GM23338 (cell line): ENCODE measurements around the gene CORO7. TPM values are rescaled to one million over a fixed set of nuclear protein-coding genes. Genes with fewer than 3 reads are reported as not detected.

Source experiments
- ATAC-seq: fragments of 200-7000 bp; cut with Tn5 transposase; 3 replicates; pipeline ENCODE4 v1.9.1; 2020
- DNase-seq: peaks from one replicate; pipeline ENCODE4 v3.0.0-alpha.2; 2015; ENCODE audit warnings: low spot score
- H2AFZ ChIP-seq: fragments of 200-600 bp; sonication (generic); 2 replicates; pipeline ENCODE4 v1.8.0; 2016; ENCODE audit warnings: antibody characterized with exemption, mild to moderate bottlenecking, moderate library complexity
- H3F3A ChIP-seq: fragments of 200-600 bp; sonication (generic); replicated peaks from 2 replicates; pipeline ENCODE4 v1.8.0; 2017; ENCODE audit warnings: antibody characterized with exemption, mixed run types, low read depth
- H3K27ac ChIP-seq: fragments of 200-600 bp; sonication (generic); 2 replicates; pipeline ENCODE4 v1.6.1; 2016; ENCODE audit warnings: low read depth
- H3K27me3 ChIP-seq: fragments of 200-600 bp; sonication (generic); 2 replicates; pipeline ENCODE4 v1.8.0; 2016; ENCODE audit warnings: mild to moderate bottlenecking, mixed run types, moderate library complexity; ENCODE audit not compliant: insufficient read depth
- H3K36me3 ChIP-seq: fragments of 200-600 bp; sonication (generic); 2 replicates; pipeline ENCODE4 v1.8.0; 2016; ENCODE audit warnings: mild to moderate bottlenecking; ENCODE audit not compliant: insufficient read depth
- H3K4me1 ChIP-seq: fragments of 200-600 bp; sonication (generic); 2 replicates; pipeline ENCODE4 v1.8.0; 2016; ENCODE audit warnings: mild to moderate bottlenecking, moderate library complexity; ENCODE audit not compliant: insufficient read depth
- H3K4me2 ChIP-seq: fragments of 200-600 bp; sonication (generic); 2 replicates; pipeline ENCODE4 v1.7.1; 2017; ENCODE audit warnings: mixed run types
- H3K4me3 ChIP-seq: fragments of 200-600 bp; sonication (generic); 2 replicates; pipeline ENCODE4 v1.6.1; 2016; ENCODE audit warnings: mixed run types
- H3K79me2 ChIP-seq: fragments of 200-600 bp; sonication (generic); replicated peaks from 2 replicates; pipeline ENCODE4 v1.8.0; 2017; ENCODE audit warnings: mild to moderate bottlenecking; ENCODE audit not compliant: insufficient read depth
- H3K9me2 ChIP-seq: fragments of 200-600 bp; sonication (generic); 2 replicates; pipeline ENCODE4 v1.8.0; 2017; ENCODE audit not compliant: insufficient read depth
- H4K20me1 ChIP-seq: fragments of 200-600 bp; sonication (generic); replicated peaks from 2 replicates; pipeline ENCODE4 v1.8.0; 2017; ENCODE audit warnings: mild to moderate bottlenecking; ENCODE audit not compliant: insufficient read depth
- H3K27ac Mint-ChIP-seq: 2 replicates; pipeline ENCODE4 v1.8.0; 2020; ENCODE audit warnings: inconsistent platforms, mild to moderate bottlenecking, moderate library complexity, mixed read lengths
- H3K27me3 Mint-ChIP-seq: 3 replicates; pipeline ENCODE4 v1.8.0; 2022; ENCODE audit warnings: low read depth, mild to moderate bottlenecking, moderate library complexity, mixed read lengths, inconsistent platforms; ENCODE audit not compliant: insufficient read depth, poor library complexity
- H3K36me3 Mint-ChIP-seq: 3 replicates; pipeline ENCODE4 v1.8.0; 2021; ENCODE audit warnings: low read depth, mild to moderate bottlenecking, inconsistent platforms, moderate library complexity, mixed read lengths
- H3K4me1 Mint-ChIP-seq: 3 replicates; pipeline ENCODE4 v1.8.0; 2020; ENCODE audit warnings: mild to moderate bottlenecking, inconsistent platforms, mixed read lengths
- H3K4me3 Mint-ChIP-seq: 3 replicates; pipeline ENCODE4 v1.8.0; 2021; ENCODE audit warnings: moderate library complexity, mild to moderate bottlenecking, inconsistent platforms, mixed read lengths
- H3K9me3 Mint-ChIP-seq: 3 replicates; pipeline ENCODE4 v1.8.0; 2020; ENCODE audit warnings: moderate library complexity, mild to moderate bottlenecking, inconsistent platforms, mixed read lengths
- CREB1 ChIP-seq: fragments of 250-450 bp; sonication (Bioruptor Pico); IDR thresholded peaks from 2 replicates; pipeline ENCODE4 v1.5.0; 2020; ENCODE audit warnings: low read depth, mild to moderate bottlenecking, moderate library complexity
- CTCF ChIP-seq, 2 experiments: fragments of 200-600 bp in 1 of 2; sonication (generic) in 1 of 2; conservative IDR thresholded peaks; 2 replicates each; pipeline versions ENCODE4 v1.5.1 to v1.6.1; 2016 to 2017; ENCODE audit warnings: antibody characterized with exemption in 2 of 2, low read depth in 2 of 2, mild to moderate bottlenecking in 2 of 2, moderate library complexity in 1 of 2
- EZH2 ChIP-seq: fragments of 200-600 bp; sonication (generic); IDR thresholded peaks from one replicate; pipeline ENCODE4 v1.8.0; 2017; ENCODE audit warnings: antibody characterized with exemption, mild to moderate bottlenecking, low read depth; ENCODE audit not compliant: unreplicated experiment
- JUNB ChIP-seq: IDR thresholded peaks from one replicate; pipeline ENCODE4 v1.6.1; 2016; ENCODE audit warnings: antibody characterized with exemption; ENCODE audit not compliant: unreplicated experiment
- NANOG ChIP-seq: IDR thresholded peaks from 2 replicates; pipeline ENCODE4 v1.6.1; 2016; ENCODE audit warnings: antibody characterized with exemption, borderline replicate concordance
- POLR2AphosphoS5 ChIP-seq: IDR thresholded peaks from 2 replicates; pipeline ENCODE4 v1.6.1; 2016; ENCODE audit warnings: antibody characterized with exemption, low read depth
- REST ChIP-seq: IDR thresholded peaks from one replicate; pipeline ENCODE4 v1.6.1; 2018; ENCODE audit warnings: antibody characterized with exemption; ENCODE audit not compliant: unreplicated experiment
- ZNF114 ChIP-seq: fragments of 250-450 bp; sonication (Bioruptor Pico); IDR thresholded peaks from 2 replicates; pipeline ENCODE4 v1.5.0; 2020; ENCODE audit warnings: mild to moderate bottlenecking, moderate library complexity
- ZNF331 ChIP-seq: fragments of 250-450 bp; sonication (Bioruptor Pico); IDR thresholded peaks from 2 replicates; pipeline ENCODE4 v1.5.0; 2020; ENCODE audit warnings: low read depth, mild to moderate bottlenecking, moderate library complexity
- polyA plus RNA-seq: library from polyadenylated mRNA; unstranded; fragments of >200 nt; fragmentation: Nextera tagmentation; extraction: Ambion mirVana; gene quantifications from 2 replicates; pipeline ENCODE4 v1.2.1, GENCODE V29; 2016
- total RNA-seq: library from RNA; depleted of rRNA; stranded (reverse); fragments of >200 nt; shearing (Covaris generic); gene quantifications from 2 replicates; pipeline ENCODE4 v1.2.3, GENCODE V29; 2014
- TF ChIP-seq, protein P1 (sequence below): fragments of 250-450 bp; sonication (Bioruptor Pico); IDR thresholded peaks from 2 replicates; pipeline ENCODE4 v1.5.0; 2020; ENCODE audit warnings: mild to moderate bottlenecking, moderate library complexity

CORO7 gene
- total and polyA plus RNA-seq, 2 experiments from 2014 or later, result 14.2 to 46.4 TPM

DNA sequence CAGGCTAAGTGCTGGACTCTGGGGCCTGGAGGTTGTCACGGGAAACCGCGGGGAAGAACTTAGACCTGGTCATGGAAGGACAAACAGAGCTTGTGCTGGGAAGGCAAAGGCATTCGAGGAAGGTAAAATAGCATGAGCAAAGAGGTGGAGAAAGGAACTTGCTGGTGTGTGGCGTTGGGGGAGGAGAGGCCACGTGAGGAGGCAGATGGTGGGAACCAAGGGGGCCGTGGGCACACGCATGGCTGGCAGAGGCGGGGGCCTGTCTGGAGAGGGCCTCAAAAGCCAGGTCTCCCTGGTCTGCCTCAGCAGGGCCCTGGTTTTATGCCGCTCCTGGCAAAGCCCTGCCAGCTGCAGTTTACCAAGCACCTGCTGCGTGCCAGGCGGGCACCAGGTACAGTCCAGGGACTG, 15.3 kb downstream of the CORO7 start:
- H4K20me1 ChIP-seq, result no peaks in the 10 kb centered on the region
- no peak overlapping the region for H3K4me3 ChIP-seq
- no peaks in the 10 kb centered on the region for H3K27me3 ChIP-seq
- H3K4me1 Mint-ChIP-seq, result peaks cover 16% of the 10 kb centered on the region
- TF ChIP-seq POLR2AphosphoS5, result no peak
- no peak for TF ChIP-seq EZH2
- no peak for TF ChIP-seq NANOG
- TF ChIP-seq ZNF331, result no peak
- TF ChIP-seq, protein P1, sequence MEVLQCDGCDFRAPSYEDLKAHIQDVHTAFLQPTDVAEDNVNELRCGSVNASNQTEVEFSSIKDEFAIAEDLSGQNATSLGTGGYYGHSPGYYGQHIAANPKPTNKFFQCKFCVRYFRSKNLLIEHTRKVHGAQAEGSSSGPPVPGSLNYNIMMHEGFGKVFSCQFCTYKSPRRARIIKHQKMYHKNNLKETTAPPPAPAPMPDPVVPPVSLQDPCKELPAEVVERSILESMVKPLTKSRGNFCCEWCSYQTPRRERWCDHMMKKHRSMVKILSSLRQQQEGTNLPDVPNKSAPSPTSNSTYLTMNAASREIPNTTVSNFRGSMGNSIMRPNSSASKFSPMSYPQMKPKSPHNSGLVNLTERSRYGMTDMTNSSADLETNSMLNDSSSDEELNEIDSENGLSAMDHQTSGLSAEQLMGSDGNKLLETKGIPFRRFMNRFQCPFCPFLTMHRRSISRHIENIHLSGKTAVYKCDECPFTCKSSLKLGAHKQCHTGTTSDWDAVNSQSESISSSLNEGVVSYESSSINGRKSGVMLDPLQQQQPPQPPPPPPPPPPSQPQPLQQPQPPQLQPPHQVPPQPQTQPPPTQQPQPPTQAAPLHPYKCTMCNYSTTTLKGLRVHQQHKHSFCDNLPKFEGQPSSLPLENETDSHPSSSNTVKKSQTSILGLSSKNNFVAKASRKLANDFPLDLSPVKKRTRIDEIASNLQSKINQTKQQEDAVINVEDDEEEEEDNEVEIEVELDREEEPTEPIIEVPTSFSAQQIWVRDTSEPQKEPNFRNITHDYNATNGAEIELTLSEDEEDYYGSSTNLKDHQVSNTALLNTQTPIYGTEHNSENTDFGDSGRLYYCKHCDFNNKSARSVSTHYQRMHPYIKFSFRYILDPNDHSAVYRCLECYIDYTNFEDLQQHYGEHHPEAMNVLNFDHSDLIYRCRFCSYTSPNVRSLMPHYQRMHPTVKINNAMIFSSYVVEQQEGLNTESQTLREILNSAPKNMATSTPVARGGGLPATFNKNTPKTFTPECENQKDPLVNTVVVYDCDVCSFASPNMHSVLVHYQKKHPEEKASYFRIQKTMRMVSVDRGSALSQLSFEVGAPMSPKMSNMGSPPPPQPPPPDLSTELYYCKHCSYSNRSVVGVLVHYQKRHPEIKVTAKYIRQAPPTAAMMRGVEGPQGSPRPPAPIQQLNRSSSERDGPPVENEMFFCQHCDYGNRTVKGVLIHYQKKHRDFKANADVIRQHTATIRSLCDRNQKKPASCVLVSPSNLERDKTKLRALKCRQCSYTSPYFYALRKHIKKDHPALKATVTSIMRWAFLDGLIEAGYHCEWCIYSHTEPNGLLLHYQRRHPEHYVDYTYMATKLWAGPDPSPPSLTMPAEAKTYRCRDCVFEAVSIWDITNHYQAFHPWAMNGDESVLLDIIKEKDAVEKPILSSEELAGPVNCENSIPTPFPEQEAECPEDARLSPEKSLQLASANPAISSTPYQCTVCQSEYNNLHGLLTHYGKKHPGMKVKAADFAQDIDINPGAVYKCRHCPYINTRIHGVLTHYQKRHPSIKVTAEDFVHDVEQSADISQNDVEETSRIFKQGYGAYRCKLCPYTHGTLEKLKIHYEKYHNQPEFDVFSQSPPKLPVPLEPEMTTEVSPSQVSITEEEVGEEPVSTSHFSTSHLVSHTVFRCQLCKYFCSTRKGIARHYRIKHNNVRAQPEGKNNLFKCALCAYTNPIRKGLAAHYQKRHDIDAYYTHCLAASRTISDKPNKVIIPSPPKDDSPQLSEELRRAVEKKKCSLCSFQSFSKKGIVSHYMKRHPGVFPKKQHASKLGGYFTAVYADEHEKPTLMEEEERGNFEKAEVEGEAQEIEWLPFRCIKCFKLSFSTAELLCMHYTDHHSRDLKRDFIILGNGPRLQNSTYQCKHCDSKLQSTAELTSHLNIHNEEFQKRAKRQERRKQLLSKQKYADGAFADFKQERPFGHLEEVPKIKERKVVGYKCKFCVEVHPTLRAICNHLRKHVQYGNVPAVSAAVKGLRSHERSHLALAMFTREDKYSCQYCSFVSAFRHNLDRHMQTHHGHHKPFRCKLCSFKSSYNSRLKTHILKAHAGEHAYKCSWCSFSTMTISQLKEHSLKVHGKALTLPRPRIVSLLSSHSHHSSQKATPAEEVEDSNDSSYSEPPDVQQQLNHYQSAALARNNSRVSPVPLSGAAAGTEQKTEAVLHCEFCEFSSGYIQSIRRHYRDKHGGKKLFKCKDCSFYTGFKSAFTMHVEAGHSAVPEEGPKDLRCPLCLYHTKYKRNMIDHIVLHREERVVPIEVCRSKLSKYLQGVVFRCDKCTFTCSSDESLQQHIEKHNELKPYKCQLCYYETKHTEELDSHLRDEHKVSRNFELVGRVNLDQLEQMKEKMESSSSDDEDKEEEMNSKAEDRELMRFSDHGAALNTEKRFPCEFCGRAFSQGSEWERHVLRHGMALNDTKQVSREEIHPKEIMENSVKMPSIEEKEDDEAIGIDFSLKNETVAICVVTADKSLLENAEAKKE (CRISPR knock-in tag), result no peak
- no peak for TF ChIP-seq ZNF114 (CRISPR knock-in tag)
- TF ChIP-seq JUNB, result no peak
- no peak for TF ChIP-seq CREB1 (CRISPR knock-in tag)
- no peak for TF ChIP-seq CTCF (conservative IDR thresholded peaks at IDR 0.05; ENCODE audit: low read depth in 2 of 2)
- no peak for TF ChIP-seq REST
- H3K27ac ChIP-seq, result no peak overlapping the region
- H3K36me3 ChIP-seq, result no peaks in the 10 kb centered on the region
- H3K4me1 ChIP-seq, result no peaks in the 10 kb centered on the region
- no peak for DNase-seq
- H2AFZ ChIP-seq, result no peak overlapping the region
- peaks cover 8% of the 10 kb centered on the region for H3K27me3 Mint-ChIP-seq
- no peak overlapping the region for H3K27ac Mint-ChIP-seq
- H3K79me2 ChIP-seq, result no peaks in the 10 kb centered on the region
- H3K9me3 Mint-ChIP-seq, result no peaks in the 10 kb centered on the region; the same call in 2 of the 3 replicates
- H3K4me3 Mint-ChIP-seq, result no peak overlapping the region; the same call in 2 of the 3 replicates
- 0 out of 2 replicates have a peak, but pooled peaks cover 5% of the 10 kb centered on the region for H3F3A ChIP-seq
- peaks cover 3% of the 10 kb centered on the region; the same call in 1 of the 3 replicates for H3K36me3 Mint-ChIP-seq
- no peak overlapping the region for H3K4me2 ChIP-seq
- H3K9me2 ChIP-seq, result no peaks in the 10 kb centered on the region
- ATAC-seq, result no peak
